HG03432 (cell line): Measurements from ENCODE around the gene ALG14.
A peak's percentile ranks its signal among the peaks of the same experiment; 100 is the strongest.

Experiments
- ATAC-seq: cut with Tn5 transposase; IDR thresholded peaks from one replicate; pipeline ENCODE4 v1.9.1; 2021; ENCODE audit warnings: mild to moderate bottlenecking, moderate library complexity; ENCODE audit not compliant: unreplicated experiment

Gene ALG14

GRCh38 chr1:94986783-94987182 lies 86.0 kb downstream of the ALG14 start:
- no peak for ATAC-seq

DNA sequence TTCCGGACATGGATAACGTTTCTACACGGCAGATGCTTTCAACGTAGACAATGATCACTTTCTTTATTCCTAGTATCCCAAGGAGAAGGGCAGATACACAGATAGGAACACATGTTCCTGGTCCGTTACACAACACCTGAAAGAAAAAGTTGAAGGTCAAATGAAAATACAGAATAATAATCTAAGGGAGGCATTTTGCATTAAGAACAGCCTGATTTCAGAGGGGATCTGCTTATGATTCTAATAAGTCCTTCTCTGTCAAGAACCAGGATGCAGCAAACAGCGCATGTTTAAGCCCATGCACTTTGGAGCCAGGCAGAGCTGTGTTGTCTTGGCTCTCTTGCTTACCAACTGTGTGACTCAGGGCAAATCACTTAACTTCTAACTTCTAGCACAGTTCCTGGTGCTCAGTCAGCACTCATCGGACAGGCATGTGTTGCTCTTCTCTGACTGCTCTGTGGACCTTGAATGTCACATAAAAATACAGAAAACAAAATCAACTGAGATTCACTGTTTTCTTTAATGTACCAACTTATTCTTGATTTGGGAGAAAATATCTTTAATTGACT lies 89.5 kb downstream of the ALG14 start:
- ATAC-seq, result no peak

GRCh38 chr1:94982398-94982797 lies 90.4 kb downstream of the ALG14 start:
- no peak for ATAC-seq

DNA sequence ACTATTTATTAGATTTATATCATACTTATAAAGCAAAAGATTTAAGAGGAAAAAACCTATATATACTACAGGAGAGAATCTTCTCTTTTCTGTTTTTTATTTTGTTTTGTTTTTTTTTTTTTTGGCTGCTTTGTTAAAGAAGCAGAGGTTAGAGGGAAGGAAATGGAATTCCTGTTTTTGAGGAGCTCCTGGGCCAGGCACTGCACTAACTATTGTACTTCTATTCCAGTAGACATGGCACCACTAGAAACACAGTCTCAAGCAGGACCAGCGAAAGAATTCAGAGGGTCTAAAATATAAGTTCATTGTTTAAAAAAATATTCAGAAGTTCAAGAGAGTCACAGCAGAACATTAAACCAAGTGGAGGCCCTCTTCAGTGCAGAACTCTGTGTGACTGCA lies 91.2 kb downstream of the ALG14 start:
- ATAC-seq, result no peak

- no peak for ATAC-seq
Measured at GRCh38 chr1:94980582-94981574, 91.9 kb downstream of the ALG14 start.

- no peak for ATAC-seq
Measured at GRCh38 chr1:94979656-94980581, 92.8 kb downstream of the ALG14 start.

DNA sequence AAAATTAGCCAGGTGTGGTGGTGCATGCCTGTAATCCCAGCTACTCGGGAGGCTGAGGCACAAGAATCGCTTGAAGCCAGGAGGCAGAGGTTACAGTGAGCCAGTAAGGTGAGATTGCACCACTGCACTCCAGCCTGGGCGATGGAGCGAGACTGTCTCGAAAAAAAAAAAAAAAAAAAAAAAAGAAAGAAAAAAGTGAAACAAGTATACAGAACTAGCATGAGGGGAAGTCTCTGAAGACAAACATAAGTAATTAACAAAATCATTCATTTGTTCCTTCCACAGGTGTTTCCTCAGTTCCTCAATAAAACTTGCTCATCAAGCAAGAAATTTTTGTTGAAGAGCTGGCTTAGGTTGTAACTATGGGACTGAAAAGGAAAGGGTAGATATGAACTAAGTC lies 93.6 kb downstream of the ALG14 start:
- ATAC-seq, result no peak

DNA sequence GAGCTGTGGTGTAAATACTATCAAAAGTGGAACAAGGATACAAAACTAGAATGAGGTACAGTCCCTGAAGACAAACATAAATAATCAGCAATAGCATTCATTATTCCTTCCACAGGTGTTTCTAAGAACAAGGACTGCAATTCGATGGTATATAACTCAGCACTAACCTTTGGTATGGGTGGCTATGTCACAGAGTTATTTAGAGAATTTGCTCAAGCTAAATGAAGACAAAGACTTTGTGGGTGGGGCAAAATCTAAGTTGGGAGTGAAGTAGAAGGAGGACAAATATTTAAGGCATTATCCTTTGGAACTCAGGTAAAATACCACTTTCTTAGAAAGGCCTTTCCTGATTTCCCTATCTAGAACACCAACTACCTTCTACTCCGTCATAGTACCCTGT lies 94.3 kb downstream of the ALG14 start:
- ATAC-seq, result no peak

GRCh38 chr1:94976971-94977548 lies 95.7 kb downstream of the ALG14 start:
- ATAC-seq, result no peak

DNA sequence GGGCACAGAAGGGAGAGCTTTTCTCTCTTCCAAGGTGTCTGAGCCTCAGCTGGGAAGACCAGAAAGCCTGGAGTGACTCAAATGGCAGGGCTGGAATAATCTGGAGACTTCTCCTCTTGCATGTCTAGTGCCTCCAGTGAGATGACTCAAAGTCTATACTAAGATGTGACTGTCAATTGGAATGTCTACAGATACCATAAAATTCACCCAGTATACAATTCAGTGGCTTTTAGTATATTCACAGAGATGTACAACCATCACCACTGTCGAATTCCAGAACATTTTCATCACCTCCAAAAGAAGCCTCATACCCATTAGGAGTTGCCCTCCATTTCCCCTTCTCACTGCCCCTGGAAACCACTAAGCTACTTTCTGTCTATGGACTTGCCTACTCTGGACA lies 97.9 kb downstream of the ALG14 start:
- ATAC-seq, result no peak

DNA sequence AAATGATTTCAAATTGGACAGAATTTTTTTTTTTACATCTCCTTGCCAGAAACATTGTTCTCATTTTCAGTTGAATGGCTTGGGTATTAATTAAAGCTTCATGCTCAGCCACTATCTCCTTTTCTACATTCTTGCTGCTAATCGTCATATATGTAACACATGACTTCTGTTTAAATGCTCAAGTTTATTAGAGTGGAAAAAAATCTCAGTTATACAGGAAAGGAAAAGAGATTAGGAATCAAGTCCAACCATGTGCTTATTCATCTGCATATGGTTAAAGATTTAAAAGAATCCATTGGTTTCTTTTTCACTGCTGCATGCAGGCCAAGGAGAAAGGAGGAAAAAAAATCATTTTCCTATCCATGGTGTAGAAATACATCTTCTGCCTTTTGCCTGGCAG lies 98.5 kb downstream of the ALG14 start:
- ATAC-seq, result no peak

- no peak for ATAC-seq
Measured at GRCh38 chr1:94973309-94973922, 99.3 kb downstream of the ALG14 start.

- ATAC-seq, result no peak
Measured at GRCh38 chr1:94971491-94971924, 101.2 kb downstream of the ALG14 start.

- ATAC-seq, result no peak
Measured at GRCh38 chr1:94970783-94971182, 102.0 kb downstream of the ALG14 start.

GRCh38 chr1:94969137-94969536 lies 103.6 kb downstream of the ALG14 start:
- ATAC-seq, result no peak

DNA sequence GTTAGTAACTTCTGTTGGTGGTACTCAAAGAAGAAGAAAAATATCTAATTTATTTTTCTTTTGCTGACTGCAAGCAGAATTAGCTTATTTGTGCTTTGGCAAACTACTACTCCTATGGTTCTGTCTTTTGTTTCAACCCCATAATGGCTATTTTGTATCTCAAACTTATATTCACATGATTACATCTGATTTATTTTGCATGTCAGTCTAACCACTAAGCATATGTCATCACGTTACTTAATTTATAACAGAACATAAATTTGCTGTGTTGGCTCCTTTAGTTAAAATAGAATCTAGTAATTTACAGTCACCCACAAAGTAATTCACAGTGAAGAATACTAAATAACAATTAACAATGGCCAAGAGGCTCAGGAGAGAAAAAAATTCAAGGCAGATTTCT lies 106.7 kb downstream of the ALG14 start:
- ATAC-seq, result no peak

DNA sequence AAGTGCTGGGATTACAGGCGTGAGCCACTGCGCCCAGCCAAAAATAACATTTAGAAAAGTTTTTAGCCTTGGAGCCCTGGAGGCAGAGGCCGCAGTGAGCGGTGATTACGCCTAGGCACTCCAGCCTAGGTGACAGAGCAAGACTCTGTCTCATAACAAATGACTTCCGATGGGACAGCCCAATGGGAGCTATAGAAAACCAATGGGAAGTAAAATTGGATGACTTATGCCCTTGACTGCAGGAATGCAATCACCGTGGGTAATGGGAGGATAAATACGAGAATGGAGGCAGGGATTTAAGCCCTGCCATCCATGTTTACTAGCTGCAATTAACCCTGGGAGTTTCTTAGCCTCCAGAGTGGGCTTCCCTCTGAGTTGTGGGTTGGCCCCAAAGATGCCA lies 108.9 kb downstream of the ALG14 start:
- no peak for ATAC-seq

DNA sequence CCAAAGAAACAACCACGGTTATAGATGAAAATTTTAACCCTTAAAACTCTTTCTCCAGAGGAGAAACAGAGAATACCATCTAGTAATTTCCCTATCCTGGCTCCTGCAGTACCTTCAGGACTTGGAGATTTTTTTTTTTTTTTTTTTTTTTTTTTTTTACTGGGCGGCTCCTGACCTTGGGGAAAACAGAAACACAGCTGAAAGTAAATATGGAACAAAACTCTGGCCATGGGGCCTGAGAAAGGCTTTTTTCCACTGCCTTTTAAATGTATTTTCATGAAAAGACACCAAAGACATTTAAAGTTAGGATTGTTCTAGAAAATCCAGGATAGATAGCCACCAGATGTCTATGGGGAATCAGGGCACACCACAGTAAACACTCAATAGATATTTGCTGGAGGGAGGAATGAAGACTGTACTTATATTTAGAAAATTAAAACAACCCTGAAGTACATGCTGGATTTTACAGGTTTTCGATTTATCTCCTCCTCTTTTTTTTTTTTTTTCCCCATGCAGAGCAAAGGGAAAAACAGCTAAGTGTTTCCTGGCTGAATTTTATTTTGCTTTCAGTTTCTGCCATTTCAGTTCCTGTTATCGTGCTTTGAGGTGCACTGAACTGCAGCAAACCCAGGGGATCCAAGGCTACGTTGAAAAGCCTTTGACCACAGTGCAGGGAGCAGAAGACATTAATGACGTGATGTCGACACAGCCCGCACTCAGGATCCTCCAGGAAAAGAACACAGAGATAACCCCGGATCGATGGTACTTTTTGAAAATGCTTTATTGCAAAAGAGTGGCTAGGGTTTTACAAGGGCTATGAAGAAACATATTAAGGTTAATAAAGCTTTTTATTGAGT lies 110.1 kb downstream of the ALG14 start:
- peak; percentile 97 for ATAC-seq

DNA sequence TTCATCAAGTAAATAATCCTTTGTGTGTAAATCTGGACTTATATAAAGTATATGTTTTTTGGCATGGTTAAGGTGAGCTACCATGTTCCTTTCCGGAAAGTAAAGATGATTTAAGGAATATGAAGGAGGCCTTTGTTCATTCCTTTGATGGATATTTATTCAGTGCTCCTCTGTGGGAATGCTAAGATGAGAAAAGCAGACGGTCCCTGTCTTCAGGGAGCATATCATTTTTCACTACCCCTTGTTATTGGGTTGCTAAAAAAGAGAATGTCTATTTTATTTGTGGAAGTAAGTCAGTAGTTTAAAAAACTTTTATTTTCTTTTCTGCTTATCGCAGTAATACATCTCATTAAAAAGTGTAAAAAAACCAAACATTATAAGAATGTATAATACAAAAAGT lies 110.8 kb downstream of the ALG14 start:
- no peak for ATAC-seq

- ATAC-seq, result no peak
Measured at GRCh38 chr1:94961582-94961981, 111.2 kb downstream of the ALG14 start.
